GM12801 (cell line): ENCODE data around the gene PIP5K1C.

Experiments used
- TF ChIP-seq, protein P1 (sequence below): IDR thresholded peaks from one replicate; pipeline ENCODE4 v1.5.1; 2011; ENCODE audit warnings: control low read depth; ENCODE audit not compliant: insufficient read length; ENCODE audit errors: extremely low read depth

Gene PIP5K1C

DNA sequence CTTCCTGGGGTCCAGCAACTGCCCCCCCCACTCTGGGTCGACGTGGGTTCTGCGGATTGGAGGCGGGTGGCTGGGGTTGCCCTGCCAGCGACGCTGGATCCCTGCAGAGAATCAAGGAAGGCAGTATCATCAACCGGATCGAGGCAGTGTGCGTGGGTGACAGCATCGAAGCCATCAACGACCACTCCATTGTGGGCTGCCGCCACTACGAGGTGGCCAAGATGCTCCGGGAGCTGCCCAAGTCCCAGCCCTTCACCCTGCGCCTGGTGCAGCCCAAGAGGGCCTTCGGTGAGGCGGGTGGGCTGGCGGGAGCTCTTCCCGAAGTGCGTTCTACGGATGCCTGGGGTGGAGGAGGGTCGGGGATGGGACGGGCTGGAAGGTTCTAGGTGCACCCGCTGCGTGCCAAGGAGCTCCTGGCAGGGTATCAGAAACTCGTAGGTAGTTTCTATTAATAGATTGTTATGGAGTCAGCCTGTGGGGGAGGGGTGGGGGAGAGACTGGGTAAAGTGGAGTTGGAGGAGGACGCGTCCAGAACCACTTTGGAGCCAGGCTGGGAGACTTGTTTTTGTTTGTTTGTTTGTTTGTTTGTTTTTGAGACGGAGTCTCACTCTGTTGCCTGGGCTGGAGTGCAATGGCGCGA, 113.4 kb downstream of the PIP5K1C start:
- TF ChIP-seq, protein P1, sequence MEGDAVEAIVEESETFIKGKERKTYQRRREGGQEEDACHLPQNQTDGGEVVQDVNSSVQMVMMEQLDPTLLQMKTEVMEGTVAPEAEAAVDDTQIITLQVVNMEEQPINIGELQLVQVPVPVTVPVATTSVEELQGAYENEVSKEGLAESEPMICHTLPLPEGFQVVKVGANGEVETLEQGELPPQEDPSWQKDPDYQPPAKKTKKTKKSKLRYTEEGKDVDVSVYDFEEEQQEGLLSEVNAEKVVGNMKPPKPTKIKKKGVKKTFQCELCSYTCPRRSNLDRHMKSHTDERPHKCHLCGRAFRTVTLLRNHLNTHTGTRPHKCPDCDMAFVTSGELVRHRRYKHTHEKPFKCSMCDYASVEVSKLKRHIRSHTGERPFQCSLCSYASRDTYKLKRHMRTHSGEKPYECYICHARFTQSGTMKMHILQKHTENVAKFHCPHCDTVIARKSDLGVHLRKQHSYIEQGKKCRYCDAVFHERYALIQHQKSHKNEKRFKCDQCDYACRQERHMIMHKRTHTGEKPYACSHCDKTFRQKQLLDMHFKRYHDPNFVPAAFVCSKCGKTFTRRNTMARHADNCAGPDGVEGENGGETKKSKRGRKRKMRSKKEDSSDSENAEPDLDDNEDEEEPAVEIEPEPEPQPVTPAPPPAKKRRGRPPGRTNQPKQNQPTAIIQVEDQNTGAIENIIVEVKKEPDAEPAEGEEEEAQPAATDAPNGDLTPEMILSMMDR = no peak

GRCh38 chr19:3586127-3586626, 114.1 kb downstream of the PIP5K1C start:
- TF ChIP-seq, protein P1 = no peak

DNA sequence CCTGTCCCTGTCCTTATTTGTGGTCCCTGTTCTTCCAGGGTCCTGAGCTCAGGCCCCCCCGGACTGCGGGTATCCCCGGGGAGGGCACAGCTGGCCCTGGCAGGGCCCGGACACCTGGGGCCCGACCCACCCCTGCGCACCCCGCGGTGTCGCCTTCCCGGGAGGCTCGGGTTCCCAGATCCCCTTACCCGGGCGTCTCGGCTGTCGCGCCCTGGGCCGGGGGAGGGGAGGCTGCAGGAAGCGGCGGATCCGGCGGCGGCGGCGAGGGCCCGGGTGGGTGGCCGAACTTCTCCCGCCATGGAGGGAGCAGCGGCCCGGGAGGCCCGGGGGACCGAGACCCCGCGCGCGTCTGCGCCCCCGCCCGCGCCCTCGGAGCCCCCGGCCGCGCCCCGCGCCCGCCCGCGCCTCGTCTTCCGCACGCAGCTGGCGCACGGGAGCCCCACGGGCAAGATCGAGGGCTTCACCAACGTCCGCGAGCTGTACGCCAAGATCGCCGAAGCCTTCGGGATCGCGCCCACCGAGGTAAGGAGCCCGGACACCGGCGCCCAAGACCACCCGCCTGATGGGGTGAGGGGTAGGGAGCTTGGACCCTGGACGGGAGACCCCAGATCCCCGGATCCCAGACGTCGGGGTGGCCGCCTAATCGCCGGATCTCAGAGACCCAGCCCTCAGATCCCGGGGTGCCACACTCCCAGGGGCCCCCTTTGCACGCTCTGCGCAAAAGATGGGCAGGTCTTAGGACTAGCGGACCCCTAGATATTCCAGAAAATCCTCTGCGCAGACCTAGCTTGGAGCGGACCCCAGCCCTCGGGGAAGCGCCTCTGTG, 114.8 kb downstream of the PIP5K1C start, which contains the start of gene GIPC3:
TSS of gene GIPC3 (plus strand) at position 178 of the 826 bp plus-strand sequence. CDS start at position 298, 120 bp downstream.
- TF ChIP-seq, protein P1 = no peak
